Endothelial cell of coronary artery (primary cell): ENCODE results near the gene C19orf18. TPM values are rescaled to one million over a fixed set of nuclear protein-coding genes. Genes with fewer than 3 reads are reported as not detected.

Experiments
- total RNA-seq: library from RNA; depleted of rRNA; stranded (reverse); fragments of >200 nt; gene quantifications from 2 replicates; pipeline ENCODE4 v1.2.3, GENCODE V29; 2014

Gene C19orf18
- total RNA-seq: 0.09 and 0.18 TPM in 2 replicates

DNA sequence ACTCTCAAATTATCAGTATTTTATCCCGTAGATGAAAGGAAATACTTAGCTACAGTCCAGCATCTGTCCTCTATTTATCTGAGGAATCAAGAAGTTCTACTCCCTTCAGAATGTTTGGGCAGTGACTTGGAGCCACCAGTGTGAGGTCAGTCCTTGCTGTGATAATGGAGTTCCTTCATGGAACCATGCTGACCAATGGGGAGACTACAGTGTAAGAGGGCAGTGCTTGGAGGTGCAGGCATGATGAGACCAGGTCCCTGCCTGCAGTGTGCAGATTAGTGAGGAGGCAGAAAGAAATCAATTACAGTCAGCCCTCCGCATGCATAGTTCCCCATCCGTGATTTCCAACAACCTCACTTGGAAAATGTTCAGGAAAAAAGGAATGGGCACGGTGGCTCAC lies at the start of gene C19orf18:
Gene C19orf18, minus strand, starts transcription at position 101 of the 400 bp plus-strand sequence. CDS start 102 bp downstream, outside the sequence.

DNA sequence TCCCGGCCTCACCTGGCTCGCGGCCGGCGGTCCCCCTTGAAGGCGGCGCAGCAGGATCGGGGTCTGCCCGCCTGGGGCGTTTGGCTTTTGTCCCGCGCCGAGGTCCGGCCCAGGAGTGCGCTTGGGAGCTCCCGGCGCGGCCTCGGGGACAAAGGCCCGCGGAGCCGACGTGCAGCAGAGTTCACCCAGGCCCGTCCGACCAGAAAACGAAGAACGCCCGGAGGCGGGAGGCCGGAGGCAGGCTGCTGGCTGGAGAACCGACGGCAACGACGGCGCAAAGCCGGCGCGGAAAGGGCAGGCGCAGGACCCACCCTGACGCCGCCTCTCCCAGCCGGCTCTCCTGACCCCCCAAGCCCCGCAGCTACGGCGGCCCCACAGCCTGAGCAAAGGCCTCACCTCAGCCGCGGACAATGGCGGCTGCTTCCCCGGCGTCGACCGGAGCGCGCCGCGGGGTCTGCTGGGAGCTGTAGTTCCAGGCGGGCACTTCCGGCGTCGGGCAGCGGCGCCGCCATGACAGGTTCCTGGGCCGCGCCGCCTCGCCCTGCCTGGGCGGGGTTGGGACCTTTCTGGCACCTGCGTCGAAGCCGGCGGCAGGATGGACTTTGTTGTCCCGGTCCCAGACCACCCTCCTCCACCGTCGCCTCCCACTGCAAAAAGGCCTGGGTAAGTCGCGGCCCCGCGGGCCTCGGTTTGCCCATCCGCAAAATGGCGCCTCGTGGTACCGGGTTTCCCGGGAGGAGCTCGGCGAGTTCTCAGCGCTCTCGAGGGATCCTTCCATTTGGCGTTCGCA lies 28.2 kb upstream of the C19orf18 start, which contains the start of gene ZNF606:
Gene ZNF606, minus strand, starts transcription at position 437 of the 790 bp plus-strand sequence. CDS start 1,501 bp downstream, outside the sequence.

DNA sequence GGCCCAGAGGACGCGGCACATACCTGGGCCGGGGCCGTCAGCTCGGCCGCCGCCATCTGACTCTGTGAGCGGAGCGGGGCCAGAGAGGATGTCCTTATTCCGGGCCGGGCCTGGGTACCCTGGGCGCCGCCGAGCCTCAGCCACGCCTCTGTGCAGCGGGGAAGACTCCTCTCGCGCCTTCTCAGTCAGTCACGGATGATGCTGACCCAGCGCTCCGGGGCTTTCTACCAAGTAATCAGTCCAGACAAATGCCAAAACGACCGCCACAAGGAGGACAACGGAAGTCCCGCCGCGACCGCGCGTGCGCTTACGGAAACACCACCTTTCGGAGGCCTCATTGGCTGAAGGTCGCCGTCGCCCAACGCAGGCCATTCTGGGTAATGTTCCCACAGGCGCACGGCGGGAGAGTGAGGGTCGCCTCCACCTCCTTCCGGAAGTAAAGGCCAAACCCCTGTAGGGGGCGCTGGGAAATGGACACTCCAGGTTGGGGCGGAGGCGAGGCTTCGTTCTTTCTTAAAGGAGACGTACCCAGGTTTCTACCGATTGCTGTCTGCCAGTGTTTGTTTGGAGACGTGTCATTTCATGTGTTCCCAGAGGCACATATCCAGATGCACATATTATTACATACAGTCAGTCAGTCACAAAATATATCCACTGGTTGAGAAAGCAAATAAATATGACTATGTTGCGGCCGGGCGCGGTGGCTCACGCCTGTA lies 26.8 kb downstream of the C19orf18 start, which contains the start of gene ZNF256:
Gene ZNF256, minus strand, starts transcription at position 288 of the 716 bp plus-strand sequence. Its CDS starts 232 bp downstream, at position 56.

DNA sequence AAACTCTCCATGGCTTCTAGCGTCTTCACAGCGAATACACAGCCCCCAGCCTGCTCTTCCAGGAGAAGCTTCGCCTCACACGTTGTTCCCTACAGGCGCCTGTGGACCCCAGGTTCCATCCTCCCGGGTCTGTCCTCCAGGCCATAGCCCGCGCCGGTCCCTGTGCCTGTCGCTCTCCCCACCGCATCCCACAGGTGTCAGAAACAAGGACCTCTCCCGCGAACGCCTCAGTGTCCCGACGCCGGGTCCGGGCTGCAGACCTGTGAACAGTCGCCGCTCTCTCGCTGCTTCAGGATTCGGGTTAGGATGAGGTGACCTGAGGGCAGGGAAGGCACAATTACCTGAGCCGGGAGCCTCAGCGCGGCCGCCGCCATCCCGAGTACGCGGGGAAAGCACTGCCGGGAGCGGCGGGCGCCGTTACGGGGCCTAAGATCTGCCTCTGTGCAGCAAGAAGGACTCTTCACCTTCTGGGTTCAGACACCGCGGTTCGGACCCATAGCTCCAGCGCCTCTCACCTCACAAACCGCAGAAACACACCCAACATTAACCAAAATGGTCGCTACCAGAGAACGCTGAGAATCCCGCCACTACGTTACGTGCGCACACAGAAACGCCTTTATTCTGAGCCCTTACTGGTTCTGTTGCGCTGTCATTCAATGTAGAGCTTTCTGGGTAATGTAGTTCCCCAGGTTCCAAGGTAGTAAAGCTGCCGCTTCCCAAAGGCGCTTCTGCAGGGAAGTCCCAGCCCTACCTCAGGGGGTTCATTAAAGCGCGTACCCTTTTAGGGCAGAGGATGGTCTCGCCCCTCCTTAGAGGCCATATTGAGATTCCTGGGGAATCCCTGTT lies 39.3 kb downstream of the C19orf18 start, which contains the start of gene ZNF418:
Gene ZNF418, minus strand, starts transcription at position 583 of the 846 bp plus-strand sequence. CDS start 1,580 bp downstream, outside the sequence.

DNA sequence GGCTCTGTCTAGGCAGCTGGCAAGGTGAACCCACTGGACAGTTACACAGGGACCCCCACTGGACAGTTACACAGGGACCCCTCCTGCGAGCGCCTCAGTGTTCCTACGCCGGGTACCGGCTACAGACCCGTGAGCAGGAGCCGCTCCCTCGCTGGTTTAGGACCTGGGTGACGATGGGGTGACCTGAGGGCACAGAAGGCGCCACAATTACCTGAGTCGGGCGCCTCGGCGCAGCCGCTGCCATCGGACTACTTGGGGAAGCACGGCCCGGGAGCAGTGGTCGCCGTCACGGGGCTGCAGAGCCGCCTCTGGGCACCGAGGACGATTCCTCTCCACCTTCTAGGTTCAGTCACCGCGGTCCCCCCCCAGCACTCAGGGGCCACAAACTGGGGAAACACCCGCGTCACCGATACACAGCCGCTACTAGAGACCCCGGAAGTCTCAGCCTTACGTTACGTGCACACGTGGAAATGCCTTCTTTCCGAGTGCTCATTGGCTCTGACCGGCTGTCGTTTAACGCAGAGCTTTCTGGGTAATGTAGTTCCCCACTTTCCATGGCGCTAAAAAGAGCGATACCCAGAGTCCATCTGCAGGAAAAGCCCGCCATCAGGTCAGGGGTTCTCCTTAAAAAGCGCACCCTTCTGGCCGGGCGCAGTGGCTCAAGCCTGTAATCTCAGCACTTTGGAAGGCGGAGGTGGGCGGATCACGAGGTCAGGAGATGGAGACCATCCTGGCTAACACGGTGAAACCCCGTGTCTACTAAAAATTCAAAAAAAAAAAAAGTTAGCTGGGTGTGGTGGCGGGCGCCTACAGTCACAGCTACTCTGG lies 58.0 kb downstream of the C19orf18 start, which contains the start of gene ZNF417:
Gene ZNF417, minus strand, starts transcription at position 425 of the 828 bp plus-strand sequence. Its CDS starts 181 bp downstream, at position 244.

Other genes with a start within 250 kb of the C19orf18 start
- 4.3 and 6.6 TPM in 2 replicates for gene ZNF671, start 246.9 kb downstream of the C19orf18 start, total RNA-seq
- 17.5 and 18.3 TPM in 2 replicates for gene ZNF776, start 227.7 kb downstream of the C19orf18 start, total RNA-seq
- 10.3 and 17.8 TPM in 2 replicates for gene ZNF586, start 204.9 kb downstream of the C19orf18 start, total RNA-seq
- 5.4 and 5.5 TPM in 2 replicates for gene ZNF552, start 159.6 kb downstream of the C19orf18 start, total RNA-seq
- gene ZNF587B, start 144.2 kb downstream of the C19orf18 start, total RNA-seq: 20.2 and 34.4 TPM in 2 replicates
- gene ZNF587, start 124.7 kb downstream of the C19orf18 start, total RNA-seq: 26.0 and 31.2 TPM in 2 replicates
- 3.8 and 7.2 TPM in 2 replicates for gene ZNF814, start 85.5 kb downstream of the C19orf18 start, total RNA-seq
- 13.1 and 16.8 TPM in 2 replicates for gene ZNF417, start 57.9 kb downstream of the C19orf18 start, total RNA-seq
- gene ZNF418, start 39.1 kb downstream of the C19orf18 start, total RNA-seq: 3.1 and 8.8 TPM in 2 replicates
- gene ZNF256, start 26.8 kb downstream of the C19orf18 start, total RNA-seq: 3.6 and 4.1 TPM in 2 replicates
- gene ZNF606, start 28.3 kb upstream of the C19orf18 start, total RNA-seq: 7.0 and 11.6 TPM in 2 replicates
- gene ZSCAN1, start 59.5 kb upstream of the C19orf18 start, total RNA-seq: not detected in 2 replicates
- 0.18 and 1.6 TPM in 2 replicates for gene ZNF135, start 84.7 kb upstream of the C19orf18 start, total RNA-seq
- gene ZSCAN18, start 123.7 kb upstream of the C19orf18 start, total RNA-seq: 3.5 and 22.2 TPM in 2 replicates
- 8.6 and 10.1 TPM in 2 replicates for gene ZNF329, start 176.3 kb upstream of the C19orf18 start, total RNA-seq
- gene ZNF274, start 208.5 kb upstream of the C19orf18 start, total RNA-seq: 13.3 and 23.0 TPM in 2 replicates